ENCODE measurements around the gene IL6. TPM values are rescaled to one million over a fixed set of nuclear protein-coding genes. Genes with fewer than 3 reads are reported as not detected.
"Not testable (repeated sequence)": the region's sequence is repeated elsewhere in the genome, so short reads cannot be mapped to it uniquely, and the experiment has no call there.

Gene IL6
- polyA plus RNA-seq, 1 donor (not counting 4 experiments of a cell fraction or from before 2014, with no cell fraction given), result 5.0 TPM

GRCh38 chr7:22776964-22777363 is 50.0 kb downstream of the IL6 start:
- H3K4me3 ChIP-seq (ENCODE audit: control insufficient read depth in 2 of 3, extremely low read depth in 1 of 3, insufficient read depth in 2 of 3, low read depth in 1 of 3, low read length in 3 of 3), result no peak overlapping the region
- TF ChIP-seq EZH2 (IDR thresholded peaks at IDR 0.05; ENCODE audit: low read length) (no peak), CTCF (optimal IDR thresholded peaks at IDR 0.05 in 1 of 3, IDR thresholded peaks at IDR 0.05 in 1 of 3, conservative IDR thresholded peaks at IDR 0.05 in 1 of 3; ENCODE audit: extremely low read depth in 1 of 3, insufficient read depth in 2 of 3, low read length in 3 of 3) (no peak)
- DNase-seq (ENCODE audit: low read depth, low spot score) (no peak), FAIRE-seq (no peak)
- dilution Hi-C loops (cut with MboI; ENCODE audit: extremely low pct_ligation_motif_present, low sequenced_read_pairs), result no loop called here
- no peaks in the 10 kb centered on the region for H3K9me1 ChIP-seq (ENCODE audit: control insufficient read depth, extremely low read depth, insufficient read depth, low read length)
- no peaks in the 10 kb centered on the region for H3K4me1 ChIP-seq (ENCODE audit: control insufficient read depth, extremely low read depth, insufficient read depth, low read length)
- no peaks in the 10 kb centered on the region for H3K27me3 ChIP-seq (ENCODE audit: control insufficient read depth, extremely low read depth, insufficient read depth, low read length)
- no peaks in the 10 kb centered on the region for H3K79me2 ChIP-seq (ENCODE audit: control insufficient read depth, insufficient read depth, low read length)
- H3K36me3 ChIP-seq (ENCODE audit: control insufficient read depth in 2 of 2, extremely low read depth in 1 of 2, insufficient read depth in 2 of 2, low read length in 2 of 2), result no peaks in the 10 kb centered on the region
- no peaks in the 10 kb centered on the region for H3K9me3 ChIP-seq (ENCODE audit: control insufficient read depth, low read depth, low read length)
- no peak overlapping the region for H3K27ac ChIP-seq (ENCODE audit: control insufficient read depth, insufficient read depth, low read length)
- H3K4me2 ChIP-seq (ENCODE audit: control insufficient read depth, extremely low read depth, insufficient read depth, low read depth, low read length), result no peak overlapping the region
- H2AFZ ChIP-seq (ENCODE audit: control insufficient read depth, low read length), result no peak overlapping the region
- no peaks in the 10 kb centered on the region for H4K20me1 ChIP-seq (ENCODE audit: control insufficient read depth, extremely low read depth, insufficient read depth, low read length)
- no peak overlapping the region for H3K9ac ChIP-seq (ENCODE audit: control insufficient read depth, extremely low read depth, insufficient read depth, low read length)

DNA sequence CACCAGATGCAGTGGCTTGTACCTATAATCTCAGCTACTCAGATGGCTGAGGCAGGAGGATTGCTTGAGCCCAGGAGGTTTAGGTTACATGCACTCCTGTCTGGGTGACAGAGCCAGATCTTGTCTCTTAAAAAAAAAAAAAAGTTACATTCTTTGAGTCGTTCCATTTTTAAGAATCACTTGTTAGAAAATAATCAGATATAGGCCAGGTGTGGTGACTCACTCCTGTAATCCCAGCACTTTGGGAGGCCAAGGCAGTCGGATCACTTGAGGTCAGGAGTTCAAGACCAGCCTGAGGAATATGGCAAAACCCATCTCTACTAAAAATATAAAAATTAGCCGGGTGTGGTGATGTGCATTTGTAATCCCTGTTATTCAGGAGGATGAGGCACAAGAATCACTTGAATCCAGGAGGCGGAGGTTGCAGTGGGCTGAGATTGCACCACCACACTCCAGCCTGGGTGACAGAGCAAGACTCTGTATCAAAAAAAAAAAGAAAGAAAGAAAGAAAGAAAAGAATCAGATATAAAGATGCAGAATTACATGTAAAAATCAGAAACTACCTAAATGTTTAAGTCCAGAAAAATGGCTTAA is 52.8 kb downstream of the IL6 start:
- dilution Hi-C loops (cut with MboI; ENCODE audit: extremely low pct_ligation_motif_present, low sequenced_read_pairs), result not testable (repeated sequence)

GRCh38 chr7:22781230-22781711 is 54.3 kb downstream of the IL6 start:
- no peaks in the 10 kb centered on the region for H3K79me2 ChIP-seq (ENCODE audit: control insufficient read depth, insufficient read depth, low read length)
- no peaks in the 10 kb centered on the region for H3K9me3 ChIP-seq (ENCODE audit: control insufficient read depth, low read depth, low read length)
- H3K9me1 ChIP-seq (ENCODE audit: control insufficient read depth, extremely low read depth, insufficient read depth, low read length), result no peaks in the 10 kb centered on the region
- no peaks in the 10 kb centered on the region for H3K4me1 ChIP-seq (ENCODE audit: control insufficient read depth, extremely low read depth, insufficient read depth, low read length)
- H3K27ac ChIP-seq (ENCODE audit: control insufficient read depth, insufficient read depth, low read length), result no peak overlapping the region
- H3K9ac ChIP-seq (ENCODE audit: control insufficient read depth, extremely low read depth, insufficient read depth, low read length), result no peak overlapping the region
- FAIRE-seq, result no peak
- dilution Hi-C loops (cut with MboI; ENCODE audit: extremely low pct_ligation_motif_present, low sequenced_read_pairs), result no loop called here
- no peak overlapping the region for H3K4me2 ChIP-seq (ENCODE audit: control insufficient read depth, extremely low read depth, insufficient read depth, low read depth, low read length)
- no peak overlapping the region for H2AFZ ChIP-seq (ENCODE audit: control insufficient read depth, low read length)
- TF ChIP-seq EZH2 (IDR thresholded peaks at IDR 0.05; ENCODE audit: low read length), result no peak
- no peak for TF ChIP-seq CTCF (optimal IDR thresholded peaks at IDR 0.05 in 1 of 3, IDR thresholded peaks at IDR 0.05 in 1 of 3, conservative IDR thresholded peaks at IDR 0.05 in 1 of 3; ENCODE audit: extremely low read depth in 1 of 3, insufficient read depth in 2 of 3, low read length in 3 of 3)
- no peak overlapping the region for H3K4me3 ChIP-seq (ENCODE audit: control insufficient read depth in 2 of 3, extremely low read depth in 1 of 3, insufficient read depth in 2 of 3, low read depth in 1 of 3, low read length in 3 of 3)
- no peak for DNase-seq (ENCODE audit: low read depth, low spot score)
- H3K27me3 ChIP-seq (ENCODE audit: control insufficient read depth, extremely low read depth, insufficient read depth, low read length), result no peaks in the 10 kb centered on the region
- H4K20me1 ChIP-seq (ENCODE audit: control insufficient read depth, extremely low read depth, insufficient read depth, low read length), result no peaks in the 10 kb centered on the region
- no peaks in the 10 kb centered on the region for H3K36me3 ChIP-seq (ENCODE audit: control insufficient read depth in 2 of 2, extremely low read depth in 1 of 2, insufficient read depth in 2 of 2, low read length in 2 of 2)

More for the DNA sequence above, 52.8 kb downstream of the IL6 start:
- not testable (repeated sequence) for H3K79me2 ChIP-seq (ENCODE audit: control insufficient read depth, insufficient read depth, low read length); H2AFZ ChIP-seq (ENCODE audit: control insufficient read depth, low read length); H3K9me1 ChIP-seq (ENCODE audit: control insufficient read depth, extremely low read depth, insufficient read depth, low read length); FAIRE-seq; H3K9me3 ChIP-seq (ENCODE audit: control insufficient read depth, low read depth, low read length); DNase-seq (ENCODE audit: low read depth, low spot score); H3K36me3 ChIP-seq (ENCODE audit: control insufficient read depth in 2 of 2, extremely low read depth in 1 of 2, insufficient read depth in 2 of 2, low read length in 2 of 2); H3K4me2 ChIP-seq (ENCODE audit: control insufficient read depth, extremely low read depth, insufficient read depth, low read depth, low read length); H3K27ac ChIP-seq (ENCODE audit: control insufficient read depth, insufficient read depth, low read length); H4K20me1 ChIP-seq (ENCODE audit: control insufficient read depth, extremely low read depth, insufficient read depth, low read length); H3K9ac ChIP-seq (ENCODE audit: control insufficient read depth, extremely low read depth, insufficient read depth, low read length); H3K4me3 ChIP-seq (ENCODE audit: control insufficient read depth in 2 of 3, extremely low read depth in 1 of 3, insufficient read depth in 2 of 3, low read depth in 1 of 3, low read length in 3 of 3); H3K27me3 ChIP-seq (ENCODE audit: control insufficient read depth, extremely low read depth, insufficient read depth, low read length); H3K4me1 ChIP-seq (ENCODE audit: control insufficient read depth, extremely low read depth, insufficient read depth, low read length)

Measured in keratinocyte (primary cell).